NCI-H1694 (cell line): ENCODE measurements around the gene GAS7.
"Not testable (repeated sequence)": the region's sequence is repeated elsewhere in the genome, so short reads cannot be mapped to it uniquely, and the experiment has no call there.

Experiments used
- DNase-seq: peaks from one replicate; lab custom pipeline; 2025; lab: John Stamatoyannopoulos, UW

GAS7 gene

GRCh38 chr17:10111907-10112452 is 86.4 kb downstream of the GAS7 start:
- no peak for DNase-seq

DNA sequence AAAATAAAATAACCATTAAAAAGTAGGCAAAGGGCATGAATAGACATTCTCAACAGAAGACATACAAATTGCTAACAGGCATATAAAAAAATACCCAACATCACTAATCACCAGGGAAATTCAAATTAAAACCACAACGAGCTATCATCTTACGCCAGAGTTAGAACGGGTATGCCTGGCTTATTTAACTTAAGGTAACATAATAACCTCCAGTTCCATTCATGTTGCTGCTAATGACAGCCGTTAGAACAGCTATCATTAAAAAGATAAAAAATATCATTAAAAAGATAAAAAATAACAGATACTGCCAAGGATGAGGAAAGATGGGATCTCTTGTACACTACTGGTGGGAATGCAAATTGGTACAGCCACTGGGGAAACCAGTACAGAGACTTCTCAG is 89.3 kb downstream of the GAS7 start:
- DNase-seq, result no peak

GRCh38 chr17:10107316-10108165 is 90.9 kb downstream of the GAS7 start:
- no peak for DNase-seq

- DNase-seq, result no peak
Measured at GRCh38 chr17:10106067-10106466, 92.3 kb downstream of the GAS7 start.

- no peak for DNase-seq
Measured at GRCh38 chr17:10105513-10106001, 92.8 kb downstream of the GAS7 start.

- DNase-seq, result no peak
Measured at GRCh38 chr17:10103712-10104111, 94.7 kb downstream of the GAS7 start.

DNA sequence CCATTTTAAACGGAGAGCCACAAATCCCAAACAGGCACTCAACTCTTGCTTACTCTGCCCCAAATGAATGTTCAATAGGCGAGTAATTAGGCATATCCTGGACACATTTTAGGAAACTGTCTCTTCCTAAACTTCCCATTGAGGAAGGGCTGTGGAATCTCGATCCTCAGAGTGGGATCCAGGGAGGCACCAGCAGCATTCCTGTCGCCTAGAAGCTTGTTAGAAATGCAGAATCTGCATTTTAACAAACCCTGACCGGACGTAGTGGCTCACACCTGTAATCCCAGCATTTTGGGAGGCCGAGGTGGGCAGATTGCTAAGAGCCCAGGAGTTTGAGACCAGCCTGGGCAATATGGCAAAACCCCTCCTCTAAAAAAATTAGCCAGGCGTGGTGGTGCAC is 95.6 kb downstream of the GAS7 start:
- DNase-seq, result no peak

DNA sequence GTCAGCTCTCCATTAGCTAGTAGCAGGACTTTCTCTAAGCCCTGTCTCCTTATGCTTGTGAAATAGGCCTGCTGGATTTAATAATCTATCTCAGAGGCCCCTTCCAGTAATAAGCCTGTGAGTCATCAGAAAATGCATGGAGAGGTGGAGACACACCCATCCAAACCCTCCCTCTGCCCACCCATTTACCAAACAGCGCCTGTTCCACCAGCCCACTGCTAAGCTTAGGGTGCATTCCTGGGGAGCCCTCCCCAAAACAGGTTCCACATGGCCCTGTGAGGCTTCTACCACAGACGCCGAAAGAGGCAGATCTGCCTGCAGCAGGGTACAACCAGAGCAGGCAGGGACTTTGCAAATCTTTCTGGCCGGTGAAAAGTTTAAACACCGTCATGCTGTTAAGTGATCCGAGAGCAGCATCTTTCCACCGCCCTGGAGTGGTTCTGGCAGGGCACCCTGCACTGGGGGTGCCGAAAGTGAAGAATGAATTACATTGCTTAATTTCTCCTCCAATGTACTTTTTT is 99.3 kb downstream of the GAS7 start:
- DNase-seq, result no peak

DNA sequence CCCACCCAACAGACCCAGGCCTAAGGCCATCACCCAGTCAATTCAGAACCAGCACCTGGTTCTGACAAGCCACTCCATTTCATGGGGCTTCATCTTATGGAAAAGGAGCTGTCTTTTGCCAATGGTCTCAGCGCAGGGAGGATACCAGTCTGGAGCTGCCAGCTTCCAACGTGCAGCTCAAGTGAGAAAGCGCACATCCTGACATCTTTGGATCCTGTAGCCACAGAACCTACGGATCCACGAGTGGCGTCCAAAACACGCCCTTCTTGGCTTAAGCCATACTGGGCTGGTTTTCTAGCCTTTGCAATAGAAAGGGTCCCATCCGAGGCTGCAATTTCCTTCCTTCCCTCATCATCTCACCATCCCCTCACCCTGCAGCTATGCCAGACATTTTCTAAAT is 101.8 kb downstream of the GAS7 start:
- DNase-seq, result no peak

DNA sequence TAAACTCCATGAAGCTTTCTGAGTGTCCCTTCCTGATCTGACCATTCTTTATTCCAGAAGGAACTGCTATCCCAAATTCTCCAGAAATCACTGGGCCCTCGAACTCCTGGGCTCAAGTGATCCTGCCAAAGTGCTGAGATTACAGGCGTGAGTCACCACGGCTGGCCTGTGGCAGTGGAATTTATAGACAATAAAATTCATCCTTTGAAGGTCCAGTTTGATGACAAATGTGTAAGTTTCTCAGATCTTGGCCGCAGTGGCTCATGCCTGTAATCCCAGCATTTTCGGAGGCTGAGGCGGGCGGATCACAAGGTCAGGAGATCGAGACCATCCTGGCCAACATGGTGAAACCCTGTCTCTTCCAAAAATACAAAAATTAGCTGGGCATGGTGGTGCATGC is 103.1 kb downstream of the GAS7 start:
- DNase-seq, result not testable (repeated sequence)

DNA sequence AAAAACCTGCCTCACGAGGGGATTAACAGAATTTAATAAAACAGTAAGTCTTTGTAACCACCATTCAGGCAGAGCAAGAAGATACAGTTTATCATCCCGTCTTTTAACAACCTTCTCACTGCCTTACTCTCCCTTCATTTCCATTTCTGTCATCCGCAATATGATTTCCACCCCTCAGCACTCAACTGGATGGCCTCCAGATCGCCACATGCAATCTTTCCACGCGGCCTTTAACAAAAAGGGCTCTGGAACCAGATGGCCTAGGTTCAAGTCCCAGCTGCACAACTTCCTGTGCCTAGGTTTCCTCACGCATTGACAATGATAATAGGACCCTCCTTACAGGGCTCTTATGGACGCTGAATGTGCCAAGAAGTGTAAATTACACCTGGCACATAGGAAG is 103.6 kb downstream of the GAS7 start:
- no peak for DNase-seq

GRCh38 chr17:10092595-10092994 is 105.8 kb downstream of the GAS7 start:
- no peak for DNase-seq

- no peak for DNase-seq
Measured at GRCh38 chr17:10091046-10091445, 107.4 kb downstream of the GAS7 start.

DNA sequence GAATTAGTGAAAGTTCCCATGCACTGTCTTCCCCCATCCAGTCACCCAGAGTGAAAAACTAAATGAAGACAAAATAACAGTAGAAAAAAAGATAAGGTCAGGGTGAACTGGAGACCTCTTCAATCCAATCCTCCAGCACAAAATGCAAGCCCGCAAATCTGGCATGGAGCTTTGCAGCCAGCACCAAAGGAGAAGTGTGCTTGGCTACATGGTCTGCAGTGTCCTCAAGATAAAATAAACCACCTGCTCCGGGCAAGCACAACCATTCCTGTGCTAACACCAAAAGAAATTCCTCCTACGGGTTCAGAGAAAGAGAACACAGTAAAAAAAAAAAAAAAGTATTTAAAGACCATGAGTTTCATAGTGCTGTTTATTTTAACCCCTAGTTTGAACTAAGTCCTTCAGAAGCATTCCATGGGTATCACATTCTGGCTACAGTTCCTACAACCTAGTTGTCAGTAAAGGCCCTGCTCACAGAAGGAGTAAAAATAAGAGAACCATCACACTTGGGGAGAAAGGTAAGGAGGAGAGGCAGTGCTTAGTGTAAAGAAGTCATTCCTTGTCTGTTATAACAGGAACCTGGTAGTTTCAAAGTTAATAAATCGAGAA is 109.1 kb downstream of the GAS7 start:
- DNase-seq, result no peak

DNA sequence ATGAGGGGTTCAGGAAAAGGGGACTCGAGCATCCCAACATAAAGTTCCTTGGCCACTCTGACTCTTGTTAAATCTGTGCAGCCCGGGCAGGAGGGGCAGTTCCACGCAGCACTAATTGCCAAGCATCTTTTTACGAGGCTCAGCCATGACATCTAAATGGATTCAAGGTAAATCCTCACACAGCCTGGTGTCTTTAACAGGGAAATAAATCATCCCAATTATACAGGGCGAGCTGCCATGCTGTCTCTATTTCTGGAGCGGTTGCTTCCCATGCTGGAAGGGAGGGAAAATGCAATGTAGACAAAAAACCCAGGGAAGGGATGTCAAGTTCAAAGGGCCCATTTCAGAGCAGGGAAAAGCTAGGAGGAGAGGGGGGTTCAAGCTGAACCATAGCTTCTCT is 110.0 kb downstream of the GAS7 start:
- no peak for DNase-seq

- DNase-seq, result no peak
Measured at GRCh38 chr17:10087355-10087754, 111.1 kb downstream of the GAS7 start.

GRCh38 chr17:10083864-10084263 is 114.5 kb downstream of the GAS7 start:
- no peak for DNase-seq

DNA sequence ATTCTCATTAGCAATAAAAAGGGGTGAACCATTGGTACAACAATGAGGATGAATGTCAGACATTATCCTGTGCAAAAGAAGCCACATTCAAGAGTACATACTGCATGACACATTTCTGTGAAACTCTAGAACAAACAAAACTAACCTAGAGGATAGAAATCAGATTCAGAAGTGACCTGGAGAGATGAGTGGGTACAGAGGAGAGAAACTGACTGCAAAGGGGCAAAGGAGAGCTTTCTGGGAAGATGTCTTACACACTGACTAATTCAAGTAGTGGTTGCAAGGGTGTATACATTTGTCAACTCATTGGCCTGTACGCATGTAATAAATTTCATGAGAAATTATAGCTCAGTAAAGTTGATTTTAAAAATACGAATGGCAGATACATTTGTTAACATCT is 115.6 kb downstream of the GAS7 start:
- DNase-seq, result no peak

DNA sequence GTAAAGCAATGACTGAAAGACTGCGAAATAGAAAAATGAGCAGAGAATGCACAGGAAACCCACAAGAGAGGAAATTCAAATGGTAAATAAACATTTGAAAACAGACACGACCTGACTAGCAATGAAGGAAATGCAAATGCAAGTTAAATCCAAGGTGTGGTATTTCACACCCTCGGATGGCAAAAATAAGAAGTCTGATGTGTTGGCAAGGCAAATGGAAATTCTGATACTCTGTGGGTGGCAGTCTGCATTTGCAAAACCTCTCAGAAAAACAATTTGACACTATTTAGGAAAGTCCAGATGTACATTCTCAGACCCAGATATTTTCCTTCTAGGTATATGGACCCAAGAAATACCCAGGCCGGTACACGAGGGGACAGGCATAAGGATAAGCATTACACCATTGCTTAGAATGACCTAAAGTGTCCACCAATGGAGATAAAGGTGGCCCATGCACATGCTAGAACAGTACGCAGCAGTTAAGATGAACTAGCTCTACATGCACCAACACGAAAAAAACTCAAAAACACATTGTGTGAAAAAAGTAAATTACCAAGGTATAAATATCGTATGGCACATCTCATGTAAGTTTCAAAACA is 116.7 kb downstream of the GAS7 start:
- no peak for DNase-seq

DNA sequence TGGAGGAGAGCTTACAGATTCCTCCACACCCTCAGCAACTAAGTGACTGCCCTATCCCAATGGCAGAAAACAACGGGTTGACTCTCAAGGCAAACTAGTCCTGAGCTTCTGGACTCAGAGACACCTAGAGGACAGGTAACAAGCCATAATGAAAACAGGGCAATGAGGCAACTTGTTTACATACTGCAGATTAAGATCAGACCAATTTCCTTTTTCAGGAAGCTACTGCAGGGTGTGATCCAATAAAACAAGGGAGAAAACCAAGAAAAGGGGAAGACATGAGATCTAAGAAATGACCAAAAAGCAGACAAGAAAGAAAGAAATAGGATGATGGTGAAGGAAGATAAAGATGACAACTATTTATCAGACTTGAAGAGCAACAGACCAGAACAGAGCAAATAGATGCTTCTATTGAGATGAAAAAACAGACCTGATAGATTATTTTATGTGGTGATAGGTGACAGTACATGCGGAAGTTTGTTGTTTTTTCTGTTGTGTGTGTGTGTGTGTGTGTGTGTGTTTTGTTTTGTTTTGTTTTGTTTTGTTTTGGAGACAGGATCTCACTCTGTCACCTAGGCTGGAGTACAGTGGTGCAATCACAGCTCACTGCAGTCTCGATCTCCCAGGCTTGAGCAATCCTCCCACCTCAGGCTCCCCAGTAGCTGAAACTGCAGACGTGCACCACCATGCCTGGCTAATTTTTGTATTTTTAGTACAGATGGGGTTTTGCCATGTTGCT is 120.7 kb downstream of the GAS7 start:
- DNase-seq, result no peak

DNA sequence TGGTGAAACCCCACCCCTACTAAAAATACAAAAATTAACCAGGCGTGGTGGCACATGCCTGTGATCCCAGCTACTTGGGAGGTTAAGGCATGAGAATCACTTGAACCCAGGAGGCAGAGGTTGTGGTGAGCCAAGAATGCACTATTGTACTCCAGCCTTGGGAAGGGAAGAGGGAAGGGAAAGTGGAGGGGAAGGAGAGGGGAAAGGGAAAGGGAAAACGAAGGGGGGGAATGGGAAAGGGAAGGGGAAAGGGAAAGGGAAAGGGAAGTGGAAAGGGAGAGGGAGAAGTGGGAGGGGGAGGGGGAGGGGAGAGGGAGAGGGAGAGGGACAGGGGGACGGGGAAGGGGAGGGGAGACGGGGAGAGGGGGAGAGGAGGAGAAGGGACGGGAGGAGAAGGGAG is 122.5 kb downstream of the GAS7 start:
- no peak for DNase-seq

GRCh38 chr17:10073941-10074340 is 124.5 kb downstream of the GAS7 start:
- no peak for DNase-seq
